Measurements from ENCODE around the gene TMTC4.

Gene TMTC4

DNA sequence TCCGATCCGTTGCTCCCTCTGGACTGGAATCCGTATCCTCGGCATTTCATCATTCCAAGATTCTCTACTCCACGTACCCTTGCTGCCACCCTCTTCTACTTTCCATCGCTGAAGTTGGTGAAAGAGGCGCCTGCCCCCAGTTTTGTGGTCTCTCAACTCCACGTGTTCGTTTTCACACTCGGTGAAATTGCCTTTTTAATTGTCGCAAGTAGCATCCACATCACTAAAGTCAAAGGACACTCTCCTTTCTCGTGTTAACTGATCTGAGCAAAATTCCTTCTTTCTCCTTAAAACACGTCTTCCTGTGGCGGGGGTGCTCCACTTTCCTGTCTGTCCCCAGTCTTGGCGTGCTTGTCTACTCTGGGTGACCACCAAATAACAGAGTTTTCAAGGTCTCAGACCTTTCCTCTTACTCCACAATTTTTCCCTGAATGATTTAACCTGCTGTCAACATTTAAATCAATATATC, 1.1 kb upstream of the TMTC4 start:
- in situ Hi-C loops (cut with HindIII; ENCODE audit: low sequenced_read_pairs): no loop called here
- TF ChIP-seq, protein P1, sequence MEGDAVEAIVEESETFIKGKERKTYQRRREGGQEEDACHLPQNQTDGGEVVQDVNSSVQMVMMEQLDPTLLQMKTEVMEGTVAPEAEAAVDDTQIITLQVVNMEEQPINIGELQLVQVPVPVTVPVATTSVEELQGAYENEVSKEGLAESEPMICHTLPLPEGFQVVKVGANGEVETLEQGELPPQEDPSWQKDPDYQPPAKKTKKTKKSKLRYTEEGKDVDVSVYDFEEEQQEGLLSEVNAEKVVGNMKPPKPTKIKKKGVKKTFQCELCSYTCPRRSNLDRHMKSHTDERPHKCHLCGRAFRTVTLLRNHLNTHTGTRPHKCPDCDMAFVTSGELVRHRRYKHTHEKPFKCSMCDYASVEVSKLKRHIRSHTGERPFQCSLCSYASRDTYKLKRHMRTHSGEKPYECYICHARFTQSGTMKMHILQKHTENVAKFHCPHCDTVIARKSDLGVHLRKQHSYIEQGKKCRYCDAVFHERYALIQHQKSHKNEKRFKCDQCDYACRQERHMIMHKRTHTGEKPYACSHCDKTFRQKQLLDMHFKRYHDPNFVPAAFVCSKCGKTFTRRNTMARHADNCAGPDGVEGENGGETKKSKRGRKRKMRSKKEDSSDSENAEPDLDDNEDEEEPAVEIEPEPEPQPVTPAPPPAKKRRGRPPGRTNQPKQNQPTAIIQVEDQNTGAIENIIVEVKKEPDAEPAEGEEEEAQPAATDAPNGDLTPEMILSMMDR (IDR thresholded peaks at IDR 0.05; ENCODE audit: low read depth, low read length): no peak
- peak overlapping the region; percentile 70 for H3K4me3 ChIP-seq (ENCODE audit: low read depth, low read length)
- no peak for DNase-seq (ENCODE audit: low read depth, low spot score)

DNA sequence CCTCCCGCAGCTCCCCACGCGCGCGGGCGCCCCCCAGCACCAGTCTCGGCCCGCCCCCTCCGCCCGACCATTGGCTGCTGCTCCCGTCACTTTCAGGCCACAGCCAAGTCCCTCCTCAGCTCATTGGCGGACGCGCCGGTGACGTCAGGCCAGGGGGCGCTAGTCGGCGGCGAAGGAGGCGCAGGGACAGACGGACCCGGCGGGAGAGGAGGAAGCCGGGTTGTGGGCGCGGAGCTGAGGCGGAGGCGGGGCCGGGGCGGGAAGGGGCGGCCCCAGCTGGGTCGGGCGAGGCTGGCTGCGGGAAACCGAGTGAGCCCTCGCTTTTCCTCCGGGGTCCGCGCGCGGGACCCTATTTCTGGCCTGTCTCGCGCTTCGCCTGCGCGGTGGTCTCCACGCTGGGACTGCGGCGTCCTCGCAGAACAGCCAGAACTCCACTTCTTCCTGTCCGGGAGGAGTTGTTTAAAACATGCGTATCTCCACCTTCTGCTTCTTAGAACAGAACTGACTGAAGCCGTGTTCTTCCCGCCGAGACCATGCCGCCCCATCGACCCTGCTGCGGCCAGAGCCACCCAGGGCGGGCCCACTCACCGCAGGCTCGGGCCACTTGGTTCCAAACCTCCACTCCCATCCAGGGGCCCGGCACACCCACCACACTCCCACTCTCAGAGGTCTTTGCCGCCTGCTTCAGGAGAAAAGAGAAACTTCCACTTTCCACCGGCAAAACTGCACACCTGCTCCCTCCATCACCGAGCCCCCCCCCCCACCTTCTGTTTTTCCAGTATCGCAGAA, 471 bp upstream of the TMTC4 start:
- in situ Hi-C loops (cut with HindIII; ENCODE audit: low sequenced_read_pairs): no loop called here
- peak; percentile 99 for DNase-seq (ENCODE audit: low read depth, low spot score)
- TF ChIP-seq, protein P1 (IDR thresholded peaks at IDR 0.05; ENCODE audit: low read depth, low read length): peak; percentile 35
- peak overlapping the region; percentile 70 for H3K4me3 ChIP-seq (ENCODE audit: low read depth, low read length)

DNA sequence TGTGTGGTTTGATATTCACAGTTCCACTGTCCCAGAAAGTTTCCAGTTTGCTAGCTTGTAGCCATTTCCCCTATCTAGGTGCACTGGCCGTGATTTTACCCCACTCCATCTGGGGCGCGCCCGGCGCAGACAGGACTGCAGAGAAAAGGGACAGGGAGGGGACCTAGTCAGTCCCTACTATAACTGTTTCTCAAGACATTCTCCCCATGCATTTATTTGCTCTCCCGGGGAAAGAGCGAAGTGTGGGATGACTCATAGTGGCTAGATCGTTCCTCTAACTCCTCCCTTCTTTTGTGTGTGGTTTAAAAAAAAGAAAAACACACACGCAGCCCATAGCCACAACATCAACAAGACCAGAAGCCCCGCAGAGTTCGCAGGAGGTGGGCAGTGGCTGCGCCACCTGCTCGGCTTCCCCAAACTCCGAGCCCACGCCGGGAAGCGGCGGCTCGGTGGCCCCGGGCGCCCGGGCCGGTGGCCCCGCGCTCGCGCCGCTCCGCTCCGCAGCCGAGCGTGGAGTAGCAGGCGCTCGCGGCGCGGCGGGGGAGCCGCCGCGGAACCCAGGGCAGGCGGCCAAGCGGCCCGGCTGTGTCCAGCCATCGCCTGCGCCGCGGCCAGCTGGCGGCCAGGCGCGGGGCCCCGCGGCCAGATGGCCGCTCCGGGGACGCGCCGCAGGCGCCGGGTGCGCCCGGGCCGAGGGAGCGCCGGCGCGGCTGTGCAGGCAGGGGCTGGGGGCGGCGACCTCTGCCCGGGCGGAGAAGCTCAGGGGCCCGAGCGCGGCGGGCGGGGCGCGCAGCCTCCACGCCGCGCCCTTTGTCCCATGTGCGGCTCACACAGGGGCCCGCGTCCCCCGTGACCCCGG, 653 bp downstream of the TMTC4 start:
- DNase-seq (ENCODE audit: low read depth, low spot score): peak; percentile 94
- H3K4me3 ChIP-seq (ENCODE audit: low read depth, low read length): peak overlapping the region; percentile 50
- TF ChIP-seq, protein P1 (IDR thresholded peaks at IDR 0.05; ENCODE audit: low read depth, low read length): no peak
- in situ Hi-C loops (cut with HindIII; ENCODE audit: low sequenced_read_pairs): no loop called here

DNA sequence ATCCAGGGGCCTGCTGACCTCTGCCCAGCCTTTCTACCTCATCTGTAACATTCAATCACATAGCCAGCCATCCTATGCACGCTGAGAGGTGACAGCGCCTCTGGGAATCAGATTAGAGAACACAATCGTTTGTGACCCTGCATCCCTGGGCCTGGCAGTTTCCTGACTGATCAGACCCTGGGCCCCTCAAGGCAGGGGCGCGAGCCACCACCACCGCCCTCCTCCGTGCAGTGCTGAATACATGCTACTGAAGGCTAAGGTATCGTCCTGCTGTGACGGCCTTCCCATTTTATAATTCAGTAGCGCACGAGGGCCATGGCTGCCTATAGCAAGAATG, 1.3 kb downstream of the TMTC4 start:
- TF ChIP-seq, protein P1 (IDR thresholded peaks at IDR 0.05; ENCODE audit: low read depth, low read length): no peak
- peak overlapping the region; percentile 50 for H3K4me3 ChIP-seq (ENCODE audit: low read depth, low read length)
- DNase-seq (ENCODE audit: low read depth, low spot score): no peak
- in situ Hi-C loops (cut with HindIII; ENCODE audit: low sequenced_read_pairs): no loop called here

DNA sequence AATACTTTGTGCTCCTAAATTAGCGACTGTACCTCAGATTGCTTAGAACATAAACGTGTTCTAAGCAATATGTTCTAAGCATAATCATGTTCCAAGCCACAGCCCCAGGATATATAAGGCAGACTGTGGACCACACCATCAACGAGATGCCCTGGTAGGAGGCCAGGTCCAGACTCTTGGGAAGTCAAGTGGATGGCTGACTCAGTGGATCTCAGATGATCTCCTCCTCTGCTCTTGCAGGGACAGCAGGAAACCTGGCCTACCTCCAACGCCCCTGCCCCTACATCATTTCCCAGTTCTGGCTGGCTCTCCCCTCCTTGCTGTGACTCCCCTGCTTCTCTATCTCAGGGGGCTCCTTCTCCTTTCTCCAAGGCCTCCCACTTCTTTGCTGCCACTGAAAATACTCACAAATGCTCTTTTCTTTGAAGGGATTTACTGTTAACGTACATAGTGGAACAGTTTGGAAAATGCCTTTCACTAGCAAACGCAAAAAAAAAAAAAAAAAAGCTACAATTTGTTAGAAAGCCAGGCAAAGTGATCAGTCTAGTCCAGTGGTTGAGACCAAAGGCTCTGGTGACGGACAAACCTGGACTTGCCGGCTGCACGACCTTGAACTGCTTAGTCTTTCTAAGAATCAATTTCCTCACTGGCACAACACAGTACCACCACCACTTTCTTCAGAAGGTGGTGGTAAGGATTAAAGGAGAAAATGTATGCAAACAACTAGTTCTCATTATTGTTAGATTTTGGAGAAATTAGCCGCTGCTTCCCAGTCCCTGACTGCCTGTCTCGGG, 3.0 kb downstream of the TMTC4 start:
- DNase-seq (ENCODE audit: low read depth, low spot score): no peak
- in situ Hi-C loops (cut with HindIII; ENCODE audit: low sequenced_read_pairs): no loop called here
- H3K4me3 ChIP-seq (ENCODE audit: low read depth, low read length): no peak overlapping the region
- TF ChIP-seq, protein P1 (IDR thresholded peaks at IDR 0.05; ENCODE audit: low read depth, low read length): no peak

DNA sequence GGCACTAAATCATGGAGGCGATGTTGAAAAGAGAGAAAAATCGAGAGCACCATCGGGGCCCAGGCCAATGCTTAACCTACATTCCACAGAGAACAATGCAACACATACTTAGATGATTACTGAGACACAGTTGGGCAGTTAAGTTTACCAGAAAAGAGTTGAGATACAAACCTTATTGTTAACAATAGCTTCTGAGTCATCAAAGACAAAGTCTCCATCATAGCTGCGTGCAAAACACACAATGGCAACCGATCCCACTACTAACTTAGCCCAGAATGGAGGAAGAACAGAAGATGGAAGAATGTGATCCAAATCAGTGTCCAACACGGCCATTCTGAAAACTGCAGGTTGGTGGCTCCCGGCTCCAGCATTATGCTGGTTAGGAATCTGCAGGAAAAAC, 6.2 kb downstream of the TMTC4 start:
- no peak overlapping the region for H3K4me3 ChIP-seq (ENCODE audit: low read depth, low read length)
- TF ChIP-seq, protein P1 (IDR thresholded peaks at IDR 0.05; ENCODE audit: low read depth, low read length): no peak
- DNase-seq (ENCODE audit: low read depth, low spot score): peak; percentile 75
- in situ Hi-C loops (cut with HindIII; ENCODE audit: low sequenced_read_pairs): no loop called here
